Fibroblast of villous mesenchyme (primary cell): ENCODE measurements around the gene STK25. TPM values are rescaled to one million over a fixed set of nuclear protein-coding genes. Genes with fewer than 3 reads are reported as not detected.

Experiments
- DNase-seq: peaks from one replicate; pipeline ENCODE4 v3.0.0-alpha.2; 2010; ENCODE audit warnings: low read depth
- H3K4me3 ChIP-seq: 2 replicates; pipeline ENCODE4 v1.5.1; 2011; ENCODE audit warnings: low read depth, mild to moderate bottlenecking, low read length
- CTCF ChIP-seq: IDR thresholded peaks from 2 replicates; pipeline ENCODE4 v1.5.1; 2012; ENCODE audit warnings: low read depth, mild to moderate bottlenecking, low read length; ENCODE audit not compliant: insufficient read depth
- total RNA-seq: library from RNA; depleted of rRNA; stranded (reverse); fragments of >200 nt; gene quantifications from 2 replicates; pipeline ENCODE4 v1.2.3, GENCODE V29; 2012

The STK25 gene
- total RNA-seq, 1 donor, result 245 TPM

- H3K4me3 ChIP-seq, result no peak overlapping the region
- no peak for TF ChIP-seq CTCF
- DNase-seq, result no peak
These were observed 38.6 kb downstream of the STK25 start for GRCh38 chr2:241469746-241470145.

GRCh38 chr2:241468476-241468781, 40.0 kb downstream of the STK25 start:
- H3K4me3 ChIP-seq, result no peak overlapping the region
- no peak for DNase-seq
- TF ChIP-seq CTCF, result no peak

- no peak overlapping the region for H3K4me3 ChIP-seq
- DNase-seq, result no peak
- TF ChIP-seq CTCF, result no peak
These were observed 40.5 kb downstream of the STK25 start for GRCh38 chr2:241467777-241468475.

GRCh38 chr2:241466230-241466629, 42.2 kb downstream of the STK25 start:
- no peak for TF ChIP-seq CTCF
- no peak overlapping the region for H3K4me3 ChIP-seq
- DNase-seq, result no peak

GRCh38 chr2:241465543-241465942, 42.8 kb downstream of the STK25 start:
- no peak for DNase-seq
- no peak for TF ChIP-seq CTCF
- H3K4me3 ChIP-seq, result no peak overlapping the region

GRCh38 chr2:241463276-241464135, 44.9 kb downstream of the STK25 start:
- DNase-seq, result no peak

More at GRCh38 chr2:241463276-241464135, 44.9 kb downstream of the STK25 start:
- TF ChIP-seq CTCF, result no peak
- H3K4me3 ChIP-seq, result no peak overlapping the region
